ENCODE results near the gene NPAS3. TPM values are rescaled to one million over a fixed set of nuclear protein-coding genes. Genes with fewer than 3 reads are reported as not detected.

Gene NPAS3
- polyA plus RNA-seq, 1 donor: 1.0 TPM

GRCh38 chr14:33696165-33696564, 757.5 kb downstream of the NPAS3 start:
- 100% methylated on average over 3 of the region's 9 CpGs for WGBS (ENCODE audit: insufficient coverage, low lambda C conversion rate)

GRCh38 chr14:33699300-33699983, 760.8 kb downstream of the NPAS3 start:
- no peaks in the 10 kb centered on the region for H3K4me1 ChIP-seq (ENCODE audit: control insufficient read depth, insufficient read depth, low read length)
- no peak overlapping the region for H3K27ac ChIP-seq (ENCODE audit: low read length)
- H3K4me3 ChIP-seq (ENCODE audit: low read length): no peak overlapping the region
- H3K36me3 ChIP-seq (ENCODE audit: control insufficient read depth, insufficient read depth, low read length): no peaks in the 10 kb centered on the region
- WGBS (ENCODE audit: insufficient coverage, low lambda C conversion rate): 98% methylated on average over 7 of the region's 12 CpGs
- DNase-seq: no peak
- H3K27me3 ChIP-seq (ENCODE audit: control insufficient read depth, insufficient read depth, low read length): no peaks in the 10 kb centered on the region
- H3K9me3 ChIP-seq (ENCODE audit: control insufficient read depth, low read depth, low read length): no peaks in the 10 kb centered on the region

More at GRCh38 chr14:33696165-33696564, 757.5 kb downstream of the NPAS3 start:
- H3K4me1 ChIP-seq (ENCODE audit: control insufficient read depth, insufficient read depth, low read length): no peaks in the 10 kb centered on the region
- DNase-seq: no peak
- H3K4me3 ChIP-seq (ENCODE audit: low read length): no peak overlapping the region
- H3K27ac ChIP-seq (ENCODE audit: low read length): no peak overlapping the region
- H3K27me3 ChIP-seq (ENCODE audit: control insufficient read depth, insufficient read depth, low read length): no peaks in the 10 kb centered on the region
- no peaks in the 10 kb centered on the region for H3K9me3 ChIP-seq (ENCODE audit: control insufficient read depth, low read depth, low read length)
- H3K36me3 ChIP-seq (ENCODE audit: control insufficient read depth, insufficient read depth, low read length): no peaks in the 10 kb centered on the region

- DNase-seq: no peak
- 58% methylated on average over 2 of the region's 6 CpGs for WGBS (ENCODE audit: insufficient coverage, low lambda C conversion rate)
- no peaks in the 10 kb centered on the region for H3K9me3 ChIP-seq (ENCODE audit: control insufficient read depth, low read depth, low read length)
- H3K4me1 ChIP-seq (ENCODE audit: control insufficient read depth, insufficient read depth, low read length): no peaks in the 10 kb centered on the region
- no peaks in the 10 kb centered on the region for H3K27me3 ChIP-seq (ENCODE audit: control insufficient read depth, insufficient read depth, low read length)
- no peak overlapping the region for H3K4me3 ChIP-seq (ENCODE audit: low read length)
- no peaks in the 10 kb centered on the region for H3K36me3 ChIP-seq (ENCODE audit: control insufficient read depth, insufficient read depth, low read length)
- no peak overlapping the region for H3K27ac ChIP-seq (ENCODE audit: low read length)
Measured at GRCh38 chr14:33700052-33700451, 761.4 kb downstream of the NPAS3 start.

GRCh38 chr14:33702293-33702692, 763.6 kb downstream of the NPAS3 start:
- no peaks in the 10 kb centered on the region for H3K27me3 ChIP-seq (ENCODE audit: control insufficient read depth, insufficient read depth, low read length)
- H3K4me3 ChIP-seq (ENCODE audit: low read length): no peak overlapping the region
- H3K4me1 ChIP-seq (ENCODE audit: control insufficient read depth, insufficient read depth, low read length): no peaks in the 10 kb centered on the region
- DNase-seq: no peak
- WGBS (ENCODE audit: insufficient coverage, low lambda C conversion rate): no CpG with 5 or more reads among the region's 1 CpG
- no peaks in the 10 kb centered on the region for H3K9me3 ChIP-seq (ENCODE audit: control insufficient read depth, low read depth, low read length)
- no peak overlapping the region for H3K27ac ChIP-seq (ENCODE audit: low read length)
- no peaks in the 10 kb centered on the region for H3K36me3 ChIP-seq (ENCODE audit: control insufficient read depth, insufficient read depth, low read length)

GRCh38 chr14:33704481-33704880, 765.8 kb downstream of the NPAS3 start:
- DNase-seq: no peak

GRCh38 chr14:33705490-33705889, 766.8 kb downstream of the NPAS3 start:
- no peak for DNase-seq
- H3K27me3 ChIP-seq (ENCODE audit: control insufficient read depth, insufficient read depth, low read length): peaks cover 2% of the 10 kb centered on the region
- WGBS (ENCODE audit: insufficient coverage, low lambda C conversion rate): 55% methylated on average over 5 of the region's 7 CpGs

More at GRCh38 chr14:33704481-33704880, 765.8 kb downstream of the NPAS3 start:
- 83% methylated on average over 2 of the region's 2 CpGs for WGBS (ENCODE audit: insufficient coverage, low lambda C conversion rate)
- Histone ChIP-seq H3K36me3 (ENCODE audit: control insufficient read depth, insufficient read depth, low read length) (no peaks in the 10 kb centered on the region), H3K4me1 (ENCODE audit: control insufficient read depth, insufficient read depth, low read length) (no peaks in the 10 kb centered on the region), H3K9me3 (ENCODE audit: control insufficient read depth, low read depth, low read length) (no peaks in the 10 kb centered on the region), H3K4me3 (ENCODE audit: low read length) (no peak overlapping the region), H3K27ac (ENCODE audit: low read length) (no peak overlapping the region), H3K27me3 (ENCODE audit: control insufficient read depth, insufficient read depth, low read length) (peaks cover 2% of the 10 kb centered on the region)

GRCh38 chr14:33707716-33708115, 769.0 kb downstream of the NPAS3 start:
- WGBS (ENCODE audit: insufficient coverage, low lambda C conversion rate): no CpG with 5 or more reads among the region's 6 CpGs

More at GRCh38 chr14:33705490-33705889, 766.8 kb downstream of the NPAS3 start:
- H3K36me3 ChIP-seq (ENCODE audit: control insufficient read depth, insufficient read depth, low read length): no peaks in the 10 kb centered on the region
- H3K4me1 ChIP-seq (ENCODE audit: control insufficient read depth, insufficient read depth, low read length): no peaks in the 10 kb centered on the region
- H3K27ac ChIP-seq (ENCODE audit: low read length): no peak overlapping the region
- H3K9me3 ChIP-seq (ENCODE audit: control insufficient read depth, low read depth, low read length): no peaks in the 10 kb centered on the region
- H3K4me3 ChIP-seq (ENCODE audit: low read length): no peak overlapping the region

GRCh38 chr14:33709283-33709682, 770.6 kb downstream of the NPAS3 start:
- Histone ChIP-seq H3K36me3 (ENCODE audit: control insufficient read depth, insufficient read depth, low read length) (no peaks in the 10 kb centered on the region), H3K27ac (ENCODE audit: low read length) (no peak overlapping the region), H3K9me3 (ENCODE audit: control insufficient read depth, low read depth, low read length) (no peaks in the 10 kb centered on the region), H3K4me3 (ENCODE audit: low read length) (no peak overlapping the region), H3K4me1 (ENCODE audit: control insufficient read depth, insufficient read depth, low read length) (no peaks in the 10 kb centered on the region), H3K27me3 (ENCODE audit: control insufficient read depth, insufficient read depth, low read length) (peaks cover 2% of the 10 kb centered on the region)
- 93% methylated on average over 4 of the region's 4 CpGs for WGBS (ENCODE audit: insufficient coverage, low lambda C conversion rate)
- DNase-seq: no peak

More at GRCh38 chr14:33707716-33708115, 769.0 kb downstream of the NPAS3 start:
- Histone ChIP-seq H3K4me1 (ENCODE audit: control insufficient read depth, insufficient read depth, low read length) (no peaks in the 10 kb centered on the region), H3K27me3 (ENCODE audit: control insufficient read depth, insufficient read depth, low read length) (peaks cover 2% of the 10 kb centered on the region), H3K4me3 (ENCODE audit: low read length) (no peak overlapping the region), H3K27ac (ENCODE audit: low read length) (no peak overlapping the region), H3K36me3 (ENCODE audit: control insufficient read depth, insufficient read depth, low read length) (no peaks in the 10 kb centered on the region), H3K9me3 (ENCODE audit: control insufficient read depth, low read depth, low read length) (no peaks in the 10 kb centered on the region)
- no peak for DNase-seq

- no peak overlapping the region for H3K4me3 ChIP-seq (ENCODE audit: low read length)
- no peak for DNase-seq
- H3K27me3 ChIP-seq (ENCODE audit: control insufficient read depth, insufficient read depth, low read length): peaks cover 2% of the 10 kb centered on the region
- H3K9me3 ChIP-seq (ENCODE audit: control insufficient read depth, low read depth, low read length): no peaks in the 10 kb centered on the region
- no peaks in the 10 kb centered on the region for H3K36me3 ChIP-seq (ENCODE audit: control insufficient read depth, insufficient read depth, low read length)
- H3K4me1 ChIP-seq (ENCODE audit: control insufficient read depth, insufficient read depth, low read length): no peaks in the 10 kb centered on the region
- no CpG with 5 or more reads among the region's 3 CpGs for WGBS (ENCODE audit: insufficient coverage, low lambda C conversion rate)
- H3K27ac ChIP-seq (ENCODE audit: low read length): no peak overlapping the region
Measured at GRCh38 chr14:33709711-33710110, 771.0 kb downstream of the NPAS3 start.

GRCh38 chr14:33710273-33710672, 771.6 kb downstream of the NPAS3 start:
- Histone ChIP-seq H3K27me3 (ENCODE audit: control insufficient read depth, insufficient read depth, low read length) (peaks cover 2% of the 10 kb centered on the region), H3K36me3 (ENCODE audit: control insufficient read depth, insufficient read depth, low read length) (no peaks in the 10 kb centered on the region), H3K27ac (ENCODE audit: low read length) (no peak overlapping the region), H3K9me3 (ENCODE audit: control insufficient read depth, low read depth, low read length) (no peaks in the 10 kb centered on the region), H3K4me3 (ENCODE audit: low read length) (no peak overlapping the region), H3K4me1 (ENCODE audit: control insufficient read depth, insufficient read depth, low read length) (no peaks in the 10 kb centered on the region)
- WGBS (ENCODE audit: insufficient coverage, low lambda C conversion rate): no CpG with 5 or more reads among the region's 7 CpGs
- DNase-seq: no peak

GRCh38 chr14:33711194-33711593, 772.5 kb downstream of the NPAS3 start:
- Histone ChIP-seq H3K27me3 (ENCODE audit: control insufficient read depth, insufficient read depth, low read length) (peaks cover 2% of the 10 kb centered on the region), H3K4me3 (ENCODE audit: low read length) (no peak overlapping the region), H3K9me3 (ENCODE audit: control insufficient read depth, low read depth, low read length) (no peaks in the 10 kb centered on the region), H3K27ac (ENCODE audit: low read length) (no peak overlapping the region), H3K36me3 (ENCODE audit: control insufficient read depth, insufficient read depth, low read length) (no peaks in the 10 kb centered on the region), H3K4me1 (ENCODE audit: control insufficient read depth, insufficient read depth, low read length) (no peaks in the 10 kb centered on the region)
- no CpG with 5 or more reads among the region's 11 CpGs for WGBS (ENCODE audit: insufficient coverage, low lambda C conversion rate)
- DNase-seq: no peak
